Stimulated activated CD4-positive, alpha-beta T cell treated with anti-CD3 and anti-CD28 coated beads, Interleukin-1b, Interleukin-23, amount 100 ng/mL, for 48 hours (primary cell): ENCODE data around the gene MPZL1.

Experiments
- DNase-seq: peaks from one replicate; pipeline ENCODE4 v3.0.0-alpha.2; 2020

Gene MPZL1

DNA sequence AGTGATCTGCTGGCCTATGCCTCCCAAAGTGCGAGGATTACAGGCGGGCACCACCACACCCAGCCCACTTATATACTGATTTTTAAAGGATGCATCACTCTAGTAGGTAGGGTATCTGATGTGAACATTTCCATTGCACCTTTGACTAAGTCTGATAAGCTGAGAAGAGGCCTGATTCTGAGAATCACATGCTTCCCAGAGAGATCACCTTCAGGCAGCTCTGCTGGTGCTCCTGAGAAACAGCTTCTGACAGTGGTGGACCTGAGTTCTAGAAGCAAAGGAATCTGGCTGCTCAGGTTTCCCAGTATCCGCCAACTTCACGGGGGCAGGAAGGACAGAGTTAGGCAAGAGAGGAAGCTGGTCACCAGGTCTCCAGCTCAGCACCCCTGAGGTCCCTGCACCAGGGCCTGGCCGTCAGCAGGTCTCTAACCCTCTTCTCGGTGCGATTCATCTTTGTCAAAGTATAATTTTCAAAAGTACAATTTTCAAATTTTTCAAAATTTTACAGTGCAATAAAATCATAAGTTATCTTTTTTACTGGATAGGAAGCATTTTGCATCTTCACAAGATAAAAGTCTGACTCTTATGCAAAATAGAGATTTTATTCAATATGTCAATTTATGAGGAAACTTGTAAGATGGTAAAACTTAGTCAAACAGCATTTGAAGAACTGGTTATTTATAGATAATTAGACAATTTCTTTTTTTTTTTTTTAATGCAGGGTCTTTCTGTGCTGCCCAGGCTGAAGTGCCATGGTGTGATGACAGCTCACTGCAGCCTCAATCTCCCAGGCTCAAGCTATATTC lies 25.8 kb upstream of the MPZL1 start:
- DNase-seq, result no peak

GRCh38 chr1:167697667-167698141 lies 24.1 kb upstream of the MPZL1 start:
- no peak for DNase-seq

- no peak for DNase-seq
These were observed 23.5 kb upstream of the MPZL1 start for GRCh38 chr1:167698313-167698712.

GRCh38 chr1:167701510-167701909 lies 20.3 kb upstream of the MPZL1 start:
- DNase-seq, result no peak

DNA sequence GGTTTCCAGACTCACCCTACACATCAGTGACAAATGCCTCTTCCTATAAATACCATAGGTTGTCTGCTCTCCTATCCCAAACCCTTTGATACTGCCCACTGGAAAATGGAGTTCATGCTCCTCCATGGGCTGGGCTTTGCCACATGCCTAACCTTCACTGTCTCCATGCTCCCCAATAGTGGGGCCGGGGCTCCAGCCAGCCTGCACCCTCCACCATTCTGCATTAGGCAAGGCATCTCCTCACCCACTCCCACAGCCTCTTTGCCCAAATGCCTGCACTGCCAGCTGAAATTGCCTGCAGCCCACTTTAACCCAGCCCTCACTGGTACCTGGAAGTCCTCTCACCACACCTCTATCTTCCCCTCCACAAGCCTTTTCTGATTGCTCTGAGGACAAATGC lies 18.2 kb upstream of the MPZL1 start:
- no peak for DNase-seq

DNA sequence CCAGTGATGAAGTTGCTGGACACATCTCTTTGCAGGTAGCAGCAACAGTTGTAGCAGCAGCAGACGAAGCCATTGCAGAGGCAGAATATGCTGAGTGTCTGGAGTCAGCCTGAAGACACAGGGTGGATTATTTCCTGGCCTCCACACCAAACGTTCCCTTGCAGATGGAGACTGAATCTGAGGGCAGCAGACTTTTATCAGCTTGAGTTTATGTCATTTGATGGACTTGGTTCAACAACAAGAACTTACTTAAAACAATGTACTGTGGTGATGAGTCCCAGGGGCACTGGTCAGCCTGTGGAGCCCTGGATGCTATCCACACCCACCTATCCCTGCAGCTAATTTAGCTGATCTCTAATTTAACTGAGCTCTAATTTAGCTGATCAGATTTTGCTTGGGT lies 17.1 kb upstream of the MPZL1 start:
- no peak for DNase-seq

- DNase-seq, result no peak
These were observed 16.5 kb upstream of the MPZL1 start for GRCh38 chr1:167705250-167705649.

DNA sequence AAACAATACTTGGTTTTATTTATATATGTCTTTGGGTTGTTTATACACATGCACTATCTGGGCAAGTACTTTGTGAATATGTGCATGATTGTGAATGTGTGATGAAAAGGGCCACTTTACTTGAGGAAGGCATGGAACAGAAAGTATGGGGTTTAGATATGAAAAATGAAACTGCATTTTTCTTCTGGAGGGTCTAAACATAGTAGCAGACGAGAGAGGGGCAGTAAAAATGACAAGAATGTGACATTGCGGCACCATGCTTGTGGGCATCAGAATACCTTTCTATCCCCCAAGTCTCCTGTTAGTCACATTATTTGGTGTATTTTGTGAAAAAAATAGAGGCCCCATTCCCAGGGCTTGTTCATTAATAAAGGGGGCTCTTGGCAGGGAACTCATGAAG lies 15.4 kb upstream of the MPZL1 start:
- no peak for DNase-seq

DNA sequence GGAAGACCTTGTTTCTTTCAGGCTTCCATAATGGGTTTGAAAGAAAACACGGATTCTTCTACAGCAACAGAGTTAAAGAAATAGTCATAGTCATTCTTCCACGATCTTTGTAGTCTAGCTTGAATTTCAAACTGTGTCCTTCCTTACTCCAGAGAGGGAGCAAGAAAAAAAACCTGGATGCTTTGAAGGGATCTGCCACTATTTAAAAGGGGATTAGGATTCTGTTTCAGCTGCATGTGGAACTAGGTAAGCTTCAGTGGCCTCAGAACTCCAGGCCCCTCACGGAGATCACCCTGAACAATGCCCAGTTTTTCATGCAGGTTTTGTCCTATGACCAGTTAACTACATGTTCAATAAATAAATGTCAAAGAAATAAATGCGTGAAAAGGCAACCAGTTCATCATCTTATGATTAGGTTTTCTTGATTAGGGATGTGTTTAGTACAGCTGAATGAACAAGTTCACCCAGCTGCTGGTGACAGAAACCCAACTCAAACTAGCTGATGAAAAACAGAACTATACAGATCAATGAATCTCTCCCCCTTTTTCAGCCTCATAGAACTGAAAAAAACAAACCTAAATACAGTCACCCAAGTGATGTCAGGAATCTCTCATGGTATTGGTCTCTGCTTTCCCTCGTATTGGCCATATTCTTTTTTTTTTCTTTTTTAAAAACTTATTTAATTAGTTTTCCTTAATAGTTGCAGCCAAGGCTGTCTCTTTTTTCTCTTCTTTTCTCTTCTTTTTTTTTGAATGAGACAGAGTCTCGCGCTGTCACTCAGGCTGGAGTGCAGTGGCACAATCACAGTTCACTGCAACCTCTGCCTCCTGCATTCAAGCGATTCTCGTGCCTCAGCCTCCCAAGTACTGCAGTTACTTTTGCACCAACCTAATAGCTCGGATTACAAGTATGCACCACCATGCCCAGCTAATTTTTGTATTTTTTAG lies 14.6 kb upstream of the MPZL1 start:
- DNase-seq, result no peak

DNA sequence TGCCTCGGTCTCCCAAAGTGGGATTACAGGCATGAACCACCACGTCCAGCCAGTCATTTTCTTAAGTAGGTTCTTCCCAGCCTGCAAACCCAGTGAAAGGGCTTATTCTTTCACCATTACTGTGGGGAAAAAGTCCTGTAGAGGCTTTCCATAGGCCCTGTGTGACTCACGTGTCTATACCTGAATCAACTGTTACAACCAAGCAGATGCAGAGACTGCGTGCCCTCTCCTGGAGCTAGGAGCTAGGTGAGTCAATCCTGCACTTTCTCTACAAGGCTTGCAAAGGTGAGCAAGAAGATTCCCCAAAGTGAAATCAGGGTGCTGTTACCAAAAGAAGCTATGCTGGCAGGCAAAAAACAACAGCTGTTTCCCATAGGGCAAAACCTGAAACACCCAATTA lies 13.8 kb upstream of the MPZL1 start:
- DNase-seq, result peak; percentile 40

DNA sequence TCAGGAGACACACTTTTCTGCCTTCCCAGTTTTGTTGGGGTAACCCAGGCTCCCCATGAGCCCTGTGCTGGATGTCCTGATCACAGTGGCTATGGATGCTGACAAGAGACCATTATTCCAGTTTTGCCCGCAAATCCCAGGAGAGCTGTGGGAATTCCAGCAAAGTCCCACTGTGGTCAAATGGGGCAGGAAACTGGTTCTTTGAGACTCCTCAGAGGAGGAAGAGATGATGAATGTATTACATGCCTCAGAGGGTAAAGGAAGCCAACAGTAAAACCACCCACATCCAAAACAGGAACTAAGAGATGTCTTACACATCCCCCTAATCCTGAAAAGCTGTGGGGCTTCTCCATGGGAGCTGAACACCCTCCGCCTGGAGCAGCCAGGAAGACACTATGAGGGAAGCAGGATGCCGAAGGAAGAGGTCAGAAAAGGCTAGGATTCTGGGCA lies 12.8 kb upstream of the MPZL1 start:
- DNase-seq, result no peak

DNA sequence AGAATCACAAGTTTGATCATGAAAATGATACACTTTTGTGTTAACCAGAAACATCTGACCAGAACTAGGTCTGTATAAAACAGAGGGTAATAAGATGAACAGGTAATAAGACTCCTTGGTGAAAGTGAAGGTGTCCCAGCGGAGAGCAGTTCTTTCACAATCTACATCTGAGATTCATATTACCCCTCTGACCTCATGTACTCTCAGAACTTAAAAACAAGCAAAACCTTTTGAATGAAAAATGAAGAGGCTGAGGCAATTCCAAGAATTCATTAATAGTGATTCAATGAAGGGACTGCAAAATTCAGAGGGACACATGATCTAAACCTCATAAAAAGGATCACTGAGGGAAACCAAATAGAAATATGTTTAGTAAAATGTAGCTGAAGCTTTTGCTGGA lies 10.9 kb upstream of the MPZL1 start:
- DNase-seq, result no peak

- no peak for DNase-seq
These were observed 10.0 kb upstream of the MPZL1 start for GRCh38 chr1:167711797-167712196.

- no peak for DNase-seq
These were observed 8.3 kb upstream of the MPZL1 start for GRCh38 chr1:167713330-167714081.

GRCh38 chr1:167714098-167714438 lies 7.7 kb upstream of the MPZL1 start:
- DNase-seq, result peak; percentile 81

GRCh38 chr1:167714439-167715156 lies 7.2 kb upstream of the MPZL1 start:
- peak; percentile 89 for DNase-seq

- DNase-seq, result peak; percentile 90
These were observed 6.4 kb upstream of the MPZL1 start for GRCh38 chr1:167715157-167715999.

- no peak for DNase-seq
These were observed 5.8 kb upstream of the MPZL1 start for GRCh38 chr1:167716000-167716271.

DNA sequence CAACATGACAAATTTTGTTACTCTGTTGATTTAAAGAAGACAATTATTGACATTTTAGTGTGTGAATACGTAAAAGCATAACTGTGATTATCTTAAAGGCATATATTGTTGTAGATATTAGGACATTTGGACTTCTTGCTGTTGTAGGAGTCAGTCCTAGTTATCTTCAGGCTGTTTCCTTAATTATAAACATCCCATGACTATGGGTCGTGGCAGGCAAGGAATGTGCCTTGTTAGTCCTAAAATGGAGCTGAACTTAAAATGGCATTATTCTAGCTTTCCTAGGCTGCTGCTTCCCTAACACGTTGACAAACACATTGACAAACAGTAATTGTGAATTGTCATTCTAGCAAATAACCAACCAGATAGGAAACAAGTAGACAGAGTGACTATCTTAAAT lies 4.4 kb upstream of the MPZL1 start:
- DNase-seq, result no peak

GRCh38 chr1:167718914-167719691 lies 2.7 kb upstream of the MPZL1 start:
- DNase-seq, result no peak
